Lung (tissue), 12 donors: Measurements from ENCODE around the gene PYGO2. TPM values are rescaled to one million over a fixed set of nuclear protein-coding genes. Genes with fewer than 3 reads are reported as not detected.
A peak's percentile ranks its signal among the peaks of the same experiment; 100 is the strongest.

ENCODE experiments used
- ATAC-seq: fragments of 200-7000 bp; cut with Tn5 transposase; one replicate; pipeline ENCODE4 v1.9.1; 2020; ENCODE audit warnings: moderate number of reproducible peaks; ENCODE audit not compliant: insufficient read depth, low FRiP score
- DNase-seq, 3 donors: peaks; one replicate each; pipeline ENCODE4 v3.0.0-alpha.2; 2013 to 2017
- H3K27ac ChIP-seq, 2 donors: one replicate each; pipeline ENCODE4 v1.5.1; 2013; ENCODE audit warnings: mild to moderate bottlenecking in 2 of 2, moderate library complexity in 2 of 2, control low read depth in 1 of 2, inconsistent platforms in 1 of 2, low read depth in 1 of 2, low read length in 1 of 2
- H3K27me3 ChIP-seq, 3 donors: one replicate each; pipeline ENCODE4 v1.5.1; 2013; ENCODE audit warnings: low read length in 2 of 3; ENCODE audit not compliant: control insufficient read depth in 3 of 3, insufficient read depth in 3 of 3
- H3K36me3 ChIP-seq, 4 donors: one replicate each; pipeline ENCODE4 v1.5.1; 2013; ENCODE audit warnings: low read length in 4 of 4, mild to moderate bottlenecking in 1 of 4, moderate library complexity in 1 of 4; ENCODE audit not compliant: control insufficient read depth in 4 of 4, insufficient read depth in 4 of 4
- H3K4me1 ChIP-seq, 5 donors: one replicate each; pipeline ENCODE4 v1.5.1; 2013; ENCODE audit warnings: low read length in 5 of 5, mild to moderate bottlenecking in 2 of 5, moderate library complexity in 1 of 5; ENCODE audit not compliant: control insufficient read depth in 5 of 5, insufficient read depth in 5 of 5
- H3K4me3 ChIP-seq: one replicate; pipeline ENCODE4 v1.5.1; 2013; ENCODE audit warnings: mild to moderate bottlenecking, control low read depth, moderate library complexity
- H3K9ac ChIP-seq, 2 donors: one replicate each; pipeline ENCODE4 v1.5.1; 2013; ENCODE audit warnings: low read length in 2 of 2, control low read depth in 1 of 2; ENCODE audit not compliant: insufficient read depth in 1 of 2
- H3K9me3 ChIP-seq, 4 donors: one replicate each; pipeline ENCODE4 v1.5.1; 2013; ENCODE audit warnings: low read length in 3 of 4, mild to moderate bottlenecking in 1 of 4, moderate library complexity in 1 of 4; ENCODE audit not compliant: control insufficient read depth in 4 of 4, insufficient read depth in 3 of 4
- CTCF ChIP-seq: IDR thresholded peaks from 2 replicates; pipeline ENCODE4 v1.5.1; 2012; ENCODE audit warnings: mild to moderate bottlenecking; ENCODE audit errors: control extremely low read depth, extremely low read depth
- WGBS, 2 donors: extraction: QIAGEN DNeasy Blood & Tissue Kit; methylation state at CpG; one replicate each; pipeline ENCODE4 v1.1.7; 2013; 5-methylcytosine and 5-hydroxymethylcytosine counted together
- polyA plus RNA-seq, 2 donors: library from polyadenylated mRNA; stranded (reverse); fragments of 200-250 nt; gene quantifications; one replicate each; pipeline ENCODE4 v1.2.1, GENCODE V29; 2013
- total RNA-seq, 2 donors: library from RNA; depleted of rRNA in 1 of 2; stranded (reverse); fragments of >200 nt in 1 of 2; gene quantifications; one replicate each; pipeline ENCODE4 v1.2.1, GENCODE V29; 2014 to 2021
- donor health status: control.
- donor health status: control.
- donor health status: Bipolar disorder and iron deficiency.
- donor health status: healthy.
- donor health status: DM: yes; HTN: yes; CAD: no.

Gene PYGO2
- total and polyA plus RNA-seq, 4 donors: 14.6 to 25.2 (median 20.0) TPM

DNA sequence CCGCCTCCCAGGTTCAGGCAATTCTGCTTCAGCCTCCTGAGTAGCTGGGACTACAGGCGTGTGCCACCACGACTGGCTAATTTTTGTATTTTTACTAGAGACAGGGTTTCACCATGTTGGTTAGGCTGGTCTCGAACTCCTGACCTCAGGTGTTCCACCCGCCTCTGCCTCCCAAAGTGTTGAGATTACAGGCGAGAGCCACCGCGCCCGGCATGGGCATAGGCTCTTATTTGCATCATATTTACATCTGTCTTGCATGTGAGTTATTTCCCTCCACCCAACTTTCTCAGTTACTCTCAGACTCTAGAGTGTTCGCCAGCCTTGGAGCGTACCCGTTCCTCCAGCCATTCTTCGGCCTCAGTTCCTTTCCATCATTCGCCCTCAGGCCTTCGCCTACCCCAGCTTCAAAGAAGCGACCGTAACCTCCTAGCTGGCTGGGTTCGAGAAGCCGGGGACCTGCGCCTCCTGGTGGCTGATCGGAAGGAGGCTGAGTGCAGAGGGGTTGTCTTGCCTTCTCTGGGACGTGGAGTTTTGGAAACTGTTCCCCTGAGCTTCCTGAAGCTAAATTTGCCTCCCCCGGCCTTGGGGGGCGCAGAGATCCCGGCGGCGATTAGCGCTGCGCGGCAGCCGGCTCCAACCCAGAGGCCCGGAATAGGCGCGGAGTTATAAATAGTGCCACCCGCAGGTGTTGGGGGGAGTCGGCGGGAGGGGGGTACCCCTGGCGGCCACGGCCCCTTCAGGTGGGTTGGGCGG lies 37.4 kb upstream of the PYGO2 start:
- ATAC-seq (no peak), DNase-seq (peak; percentile 84 to 89 (median 84))
- H3K4me1 ChIP-seq: peaks cover 0 to 20% (median 5%) of the 10 kb centered on the region in 5 donors
- WGBS, 2 donors: 11% methylated on average over 40 of the region's 40 CpGs
- TF ChIP-seq CTCF: peak; percentile 65
- H3K36me3 ChIP-seq: no peaks in the 10 kb centered on the region
- no peaks in the 10 kb centered on the region for H3K9me3 ChIP-seq
- no peaks in the 10 kb centered on the region for H3K27me3 ChIP-seq
- H3K27ac ChIP-seq: no peak overlapping the region
- no peak overlapping the region for H3K4me3 ChIP-seq
- peak overlapping the region in 1 of 2 donors; percentile 45 for H3K9ac ChIP-seq

GRCh38 chr1:154998201-154998780 lies 36.7 kb upstream of the PYGO2 start:
- no peak overlapping the region for H3K27ac ChIP-seq
- no peak for TF ChIP-seq CTCF
- H3K4me1 ChIP-seq: peaks cover 0 to 20% (median 5%) of the 10 kb centered on the region in 5 donors
- no peak overlapping the region for H3K9ac ChIP-seq
- H3K27me3 ChIP-seq: no peaks in the 10 kb centered on the region
- H3K36me3 ChIP-seq: no peaks in the 10 kb centered on the region
- WGBS, 2 donors: 75 to 76% methylated on average over 15 to 16 of the region's 16 CpGs
- no peak overlapping the region for H3K4me3 ChIP-seq
- DNase-seq (no peak), ATAC-seq (no peak)
- no peaks in the 10 kb centered on the region for H3K9me3 ChIP-seq

- DNase-seq (no peak), ATAC-seq (no peak)
- no peaks in the 10 kb centered on the region for H3K27me3 ChIP-seq
- H3K27ac ChIP-seq: no peak overlapping the region
- no peak for TF ChIP-seq CTCF
- H3K9me3 ChIP-seq: no peaks in the 10 kb centered on the region
- WGBS, 2 donors: 71 to 77% methylated on average over 15 of the region's 15 CpGs
- H3K36me3 ChIP-seq: no peaks in the 10 kb centered on the region
- peaks cover 0 to 16% (median 5%) of the 10 kb centered on the region in 5 donors for H3K4me1 ChIP-seq
- no peak overlapping the region for H3K4me3 ChIP-seq
- no peak overlapping the region for H3K9ac ChIP-seq
These were observed 35.6 kb upstream of the PYGO2 start for GRCh38 chr1:154996966-154997701.
